Left kidney (tissue), 2 donors: Measurements from ENCODE around the gene GRHL1. TPM values are rescaled to one million over a fixed set of nuclear protein-coding genes. Genes with fewer than 3 reads are reported as not detected.
A peak's percentile ranks its signal among the peaks of the same experiment; 100 is the strongest.

Source experiments
- DNase-seq: peaks from one replicate; pipeline ENCODE4 v3.0.0-alpha.2; 2013
- polyA plus RNA-seq: library from polyadenylated mRNA; unstranded; fragments of 120-200 nt; gene quantifications from one replicate; pipeline ENCODE4 v1.2.1, GENCODE V29; 2013; ENCODE audit not compliant: insufficient read length

Gene GRHL1
- polyA plus RNA-seq, 1 donor, result 7.2 TPM

DNA sequence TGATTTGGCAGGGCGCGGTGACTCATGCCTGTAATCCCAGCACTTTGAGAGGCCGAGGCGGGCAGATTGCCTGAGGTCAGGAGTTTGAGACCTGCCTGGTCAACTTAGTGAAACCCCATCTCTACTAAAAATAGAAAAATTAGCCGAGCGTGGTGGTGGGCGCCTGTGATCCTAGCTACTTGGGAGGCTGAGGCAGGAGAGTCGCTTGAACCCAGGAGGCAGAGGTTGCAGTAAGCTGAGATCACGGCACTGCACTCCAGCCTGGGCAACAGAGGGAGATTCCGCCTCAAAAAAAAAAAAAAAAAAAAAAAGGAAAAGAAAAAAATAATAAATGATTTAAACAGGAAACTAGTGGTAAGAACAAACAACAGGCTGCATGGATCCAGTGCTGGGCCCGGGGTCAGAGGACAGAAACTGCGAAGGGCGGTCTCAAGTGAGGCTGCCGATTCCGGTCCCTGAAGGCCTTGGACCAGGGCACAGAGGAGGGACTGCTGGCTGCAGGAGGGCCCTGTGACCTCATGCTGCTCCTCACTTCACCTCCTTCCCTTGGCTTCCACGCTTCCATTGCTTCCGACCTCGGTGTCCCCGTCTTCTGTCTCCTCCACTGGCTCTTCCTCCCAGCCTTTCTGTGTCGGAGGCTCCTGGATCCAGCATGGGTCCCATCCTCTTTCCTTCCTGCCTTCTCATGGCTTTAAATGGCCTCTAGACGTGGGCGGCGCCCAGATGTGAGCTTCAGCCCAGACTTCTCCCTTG lies 2.1 kb upstream of the GRHL1 start:
- DNase-seq, result no peak

GRCh38 chr2:9949992-9950520 lies 1.4 kb upstream of the GRHL1 start:
- DNase-seq, result no peak

GRCh38 chr2:9950521-9951271 lies 797 bp upstream of the GRHL1 start:
- DNase-seq, result peak; percentile 30

- no peak for DNase-seq
Measured at GRCh38 chr2:9951272-9951521, 296 bp upstream of the GRHL1 start.

DNA sequence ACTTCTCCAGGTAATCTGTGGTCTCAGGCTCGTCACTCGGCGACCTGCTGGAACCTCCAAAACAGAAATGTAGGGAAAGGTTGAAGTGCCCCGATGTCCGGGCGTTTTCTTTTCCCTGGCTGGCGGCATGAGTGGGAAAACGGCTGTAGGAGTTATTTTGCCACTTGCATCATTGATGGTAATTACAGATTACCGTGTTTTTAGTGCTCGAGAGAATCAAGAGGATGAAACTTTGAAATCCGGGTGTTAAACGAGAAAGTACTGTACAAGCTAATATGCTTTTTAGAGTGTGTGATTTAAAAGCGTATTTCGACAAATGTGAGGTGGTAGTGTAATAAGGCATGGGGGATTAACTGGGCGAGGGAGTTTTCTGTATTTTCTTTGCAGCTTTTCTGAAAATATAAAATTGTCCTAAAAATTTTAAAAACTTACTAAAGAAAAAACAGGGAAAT lies 819 bp downstream of the GRHL1 start:
- DNase-seq, result no peak

GRCh38 chr2:9952856-9953503 lies 1.5 kb downstream of the GRHL1 start:
- DNase-seq, result no peak

DNA sequence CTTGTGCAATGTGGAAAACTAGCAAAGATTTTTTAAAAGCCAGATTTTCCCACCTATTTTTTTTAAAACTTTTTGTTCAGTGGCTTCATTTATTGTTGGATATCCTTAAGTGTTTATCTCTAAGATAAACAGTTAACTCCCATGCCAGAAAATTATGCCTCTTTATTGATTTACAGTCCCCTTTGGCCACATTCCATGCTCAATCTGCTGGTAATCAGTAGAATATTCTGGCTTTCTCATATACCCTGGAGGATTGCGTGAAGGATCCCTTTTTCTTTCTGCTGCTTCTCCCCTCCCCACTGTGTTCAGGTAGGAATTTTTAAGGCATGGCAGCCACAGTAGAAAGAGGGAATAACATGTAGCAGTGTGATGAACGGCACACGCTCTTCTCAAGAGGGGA lies 2.6 kb downstream of the GRHL1 start:
- no peak for DNase-seq

- no peak for DNase-seq
Measured at GRCh38 chr2:9958057-9958456, 6.6 kb downstream of the GRHL1 start.

DNA sequence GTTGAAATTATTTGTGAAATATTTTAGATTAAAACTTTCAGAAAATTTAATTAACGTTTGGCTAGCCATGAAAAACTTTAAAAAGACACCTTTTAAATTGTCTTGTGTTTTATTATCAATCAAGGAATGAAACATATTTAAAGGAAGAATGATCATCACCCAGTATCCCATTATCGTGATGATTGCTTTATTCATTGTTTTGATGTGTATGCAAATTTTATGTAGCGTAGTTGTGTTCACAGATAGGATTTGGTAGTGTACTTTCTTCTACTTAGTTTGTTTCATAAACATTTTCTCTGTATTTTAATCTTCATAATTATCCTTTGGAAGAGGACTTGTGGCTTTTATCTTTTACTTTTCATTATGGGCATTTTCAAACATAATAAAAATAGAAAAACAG lies 7.8 kb downstream of the GRHL1 start:
- no peak for DNase-seq

DNA sequence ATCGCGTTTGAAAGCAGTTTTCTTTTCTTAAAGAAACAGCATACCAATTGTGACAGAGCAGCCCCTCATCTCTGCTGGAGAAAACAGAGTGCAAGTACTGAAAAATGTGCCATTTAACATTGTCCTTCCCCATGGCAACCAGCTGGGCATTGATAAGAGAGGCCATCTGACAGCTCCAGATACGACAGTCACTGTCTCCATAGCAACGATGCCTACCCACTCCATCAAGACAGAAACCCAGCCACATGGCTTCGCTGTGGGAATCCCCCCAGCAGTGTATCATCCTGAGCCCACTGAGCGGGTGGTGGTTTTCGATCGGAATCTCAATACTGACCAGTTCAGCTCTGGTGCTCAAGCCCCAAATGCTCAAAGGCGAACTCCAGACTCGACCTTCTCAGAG lies 9.5 kb downstream of the GRHL1 start:
- no peak for DNase-seq

GRCh38 chr2:9964334-9964980 lies 13.0 kb downstream of the GRHL1 start:
- DNase-seq, result no peak

- DNase-seq, result no peak
Measured at GRCh38 chr2:9965119-9965822, 13.8 kb downstream of the GRHL1 start.

DNA sequence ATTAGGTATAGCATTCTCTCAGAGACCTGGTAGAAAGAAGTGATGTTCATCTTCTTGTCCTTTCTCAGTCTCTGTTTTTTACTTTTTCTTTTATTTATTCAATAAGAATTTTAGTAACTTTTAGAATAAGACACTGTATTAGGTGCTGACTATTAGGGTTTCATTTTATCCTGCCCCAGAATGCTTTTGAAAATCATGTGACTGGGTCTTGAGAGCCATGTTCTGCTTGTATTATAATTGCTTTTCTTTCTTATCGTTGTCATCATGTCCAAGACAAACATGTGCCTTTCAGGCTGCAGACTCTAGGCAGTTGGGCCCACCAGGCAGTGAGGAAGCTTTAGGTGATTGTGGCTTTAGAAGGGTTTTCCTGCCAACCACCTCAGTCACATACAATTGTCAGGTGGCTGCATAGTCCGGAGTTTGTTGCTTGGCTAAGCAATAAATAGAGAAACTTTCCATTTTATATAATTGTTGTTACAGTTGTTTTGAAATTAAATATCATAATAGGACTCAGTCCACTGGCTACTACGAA lies 15.1 kb downstream of the GRHL1 start:
- DNase-seq, result no peak

GRCh38 chr2:9967053-9967775 lies 15.7 kb downstream of the GRHL1 start:
- no peak for DNase-seq

- DNase-seq, result no peak
Measured at GRCh38 chr2:9968553-9969497, 17.3 kb downstream of the GRHL1 start.

DNA sequence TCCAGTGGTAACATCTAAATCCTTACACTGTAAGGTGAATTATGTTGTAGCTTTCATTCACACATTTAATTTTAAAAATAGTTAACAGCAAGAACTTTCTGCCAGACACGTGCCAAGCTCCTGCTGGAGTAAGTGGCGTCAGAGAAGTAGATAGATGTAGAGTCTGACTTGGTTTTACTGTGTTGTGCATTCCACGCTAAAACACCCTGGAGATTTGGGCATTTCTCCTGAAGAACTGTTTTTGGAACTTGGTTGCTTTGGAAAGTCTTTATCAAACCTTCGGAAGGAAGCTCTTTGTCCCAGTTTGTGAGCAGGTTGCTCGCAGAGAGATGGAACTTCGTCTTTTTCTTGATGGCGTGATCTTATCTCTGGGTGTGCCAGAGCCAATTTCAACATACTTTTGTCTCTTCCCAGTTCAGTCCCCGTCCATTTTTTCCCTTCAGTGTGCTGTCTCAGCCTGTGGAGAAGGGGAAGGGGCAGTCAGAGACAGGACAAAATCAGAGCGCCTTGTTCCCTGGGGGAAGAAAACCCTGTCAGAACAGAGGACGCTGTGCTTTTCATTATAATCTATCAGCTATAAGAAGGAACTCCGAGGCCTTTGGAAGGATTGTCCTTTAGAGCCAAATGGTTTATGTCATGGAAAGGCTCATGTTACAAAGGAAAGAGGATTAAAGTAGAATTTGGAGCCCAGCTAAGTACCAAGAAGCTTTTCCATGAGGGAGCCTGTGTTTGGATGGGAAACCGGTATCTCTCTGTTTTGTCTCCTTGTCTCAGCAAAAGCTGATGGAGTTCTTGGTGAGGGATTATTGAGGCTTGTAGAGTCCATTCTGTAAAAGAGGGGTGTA lies 18.9 kb downstream of the GRHL1 start:
- no peak for DNase-seq

- no peak for DNase-seq
Measured at GRCh38 chr2:9971105-9971818, 19.8 kb downstream of the GRHL1 start.

DNA sequence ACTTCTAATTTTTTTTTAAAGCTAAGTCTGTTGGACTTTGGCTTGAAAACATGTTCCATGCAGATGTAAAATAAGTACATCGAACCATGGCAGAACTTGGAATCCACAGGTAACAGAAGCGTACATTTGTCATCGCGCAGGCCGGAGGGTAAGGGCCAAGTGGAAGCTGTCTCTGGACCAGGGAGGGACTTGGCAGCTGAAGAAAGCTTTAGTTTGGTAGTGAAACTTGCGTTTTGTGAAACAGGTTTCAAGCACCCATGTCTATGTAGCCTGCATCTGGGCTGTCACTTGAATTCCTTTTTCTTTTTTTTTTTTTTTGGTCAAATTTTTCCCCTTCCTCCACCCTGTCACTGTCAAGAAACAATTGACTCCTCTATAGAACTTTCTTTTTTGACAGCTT lies 20.4 kb downstream of the GRHL1 start:
- DNase-seq, result no peak
